Heart right ventricle (tissue), 16 donors: ENCODE results near the gene COL4A2. TPM values are rescaled to one million over a fixed set of nuclear protein-coding genes. Genes with fewer than 3 reads are reported as not detected.
"Not testable (repeated sequence)": the region's sequence is repeated elsewhere in the genome, so short reads cannot be mapped to it uniquely, and the experiment has no call there.

Source experiments
- ATAC-seq, 8 donors: fragments of 200-7000 bp; cut with Tn5 transposase; one replicate each; pipeline ENCODE4 v1.9.1; 2020; ENCODE audit warnings: mild to moderate bottlenecking in 8 of 8, moderate library complexity in 8 of 8, moderate number of reproducible peaks in 1 of 8
- DNase-seq, 2 donors: peaks; one replicate each; pipeline ENCODE4 v3.0.0-alpha.2; 2020
- H3K27ac ChIP-seq, 10 donors: fragments of 200-600 bp; sonication (generic) in 2 of 10; one replicate each; pipeline versions ENCODE4 v1.5.0 to v1.8.0; 2020 to 2022; ENCODE audit warnings: mild to moderate bottlenecking in 3 of 10
- H3K27me3 ChIP-seq, 7 donors: fragments of 200-600 bp; one replicate each; pipeline ENCODE4 v1.8.0; 2021 to 2022; ENCODE audit warnings: mild to moderate bottlenecking in 2 of 7
- H3K36me3 ChIP-seq, 9 donors: fragments of 200-600 bp; sonication (generic) in 1 of 9; one replicate each; pipeline versions ENCODE4 v1.5.0 to v1.8.0; 2020 to 2022; ENCODE audit warnings: mild to moderate bottlenecking in 2 of 9
- H3K4me1 ChIP-seq, 9 donors: fragments of 200-600 bp; sonication (generic) in 1 of 9; one replicate each; pipeline versions ENCODE4 v1.5.0 to v1.8.0; 2020 to 2022; ENCODE audit warnings: mild to moderate bottlenecking in 4 of 9
- H3K4me3 ChIP-seq, 10 donors: fragments of 200-600 bp; sonication (generic) in 2 of 10; one replicate each; pipeline versions ENCODE4 v1.5.0 to v1.8.0; 2020 to 2022; ENCODE audit warnings: mild to moderate bottlenecking in 7 of 10, moderate library complexity in 2 of 10
- H3K9me3 ChIP-seq, 11 donors: fragments of 200-600 bp in 10 of 11; sonication (generic) in 2 of 11; one replicate each; pipeline versions ENCODE4 v1.5.0 to v1.8.0; 2013 to 2022; ENCODE audit warnings: mild to moderate bottlenecking in 2 of 11, control low read depth in 1 of 11, moderate library complexity in 1 of 11
- CTCF ChIP-seq, 9 donors: fragments of 200-600 bp; sonication (generic) in 2 of 9; IDR thresholded peaks; one replicate each; pipeline versions ENCODE4 v1.5.0 to v1.8.0; 2021 to 2022; ENCODE audit warnings: antibody characterized with exemption in 9 of 9, mild to moderate bottlenecking in 5 of 9, moderate library complexity in 1 of 9
- WGBS, 2 donors: extraction: QIAGEN DNeasy Blood & Tissue Kit; methylation state at CpG; one replicate each; pipeline ENCODE4 v1.1.7; 2013; ENCODE audit warnings: inconsistent platforms in 1 of 2; 5-methylcytosine and 5-hydroxymethylcytosine counted together
- intact Hi-C, 10 donors: fragments of 100-400 bp; cut with DNase I; formaldehyde crosslinking; loops; one replicate each; pipeline versions ENCODE4 v1.11.1 to v1.14.2; 2022
- polyA plus RNA-seq, 2 donors: library from polyadenylated mRNA; stranded (reverse); fragments of 200-250 nt; gene quantifications; one replicate each; pipeline ENCODE4 v1.2.3, GENCODE V29; 2013
- total RNA-seq, 10 donors: library from RNA; stranded (reverse); fragmentation: NEBNext Ultra II Directional in 3 of 10; extraction: Animal tissue kit (Norgen Biotek cat#: 25700) in 3 of 10; gene quantifications; one replicate each; pipeline versions ENCODE4 v1.2.1 to v1.2.4, GENCODE V29; 2021 to 2023
- donor health status: Arrhythmogenic right ventricular cardiomyopathy.
- donor health status: ischemic (EF 13 %, LVEDD 7.1; RV severe dilation, severe dysfunction).
- donor health status: healthy with polysubstance abuse.
- donor health status: DM: no; HTN: yes; CAD: no.
- donor health status: DM: no; HTN: no; CAD: no.
- donor health status: ischemic (EF 25% LVEDD 6.9; RV normal size, moderate dysfunction).
- donor health status: ischemic (EF 25% LVEDD 5.7; RV mildly dilated, moderate dysfunction).
- donor health status: healthy.
- donor health status: DM: yes; HTN: yes; CAD: no.
- donor health status: Ischemic cardiomyopathy.
- donor health status: ischemic (EF 35%, LVEDD 5.7; RV mildly dilated, moderate dysfunction).
- donor health status: nonischemic (EF 11% LVEDD 7.7; RV severe dilation, severe dysfunction).
- donor health status: DM: yes; HTN: yes; CAD: no.
- donor health status: PGD.
- donor health status: ischemic (EF 29% LVEDD 5.4; RV normal size, mild dysfunction).
- donor health status: nonischemic (EF 23%, LVEDD 6.1; RV moderate dilation, normal function).

COL4A2 gene
- total and polyA plus RNA-seq, 12 donors: 81.7 to 301 (median 128) TPM

- TF ChIP-seq CTCF (IDR thresholded peaks at IDR 0.05): no peak
Measured at GRCh38 chr13:110318920-110319319, 11.8 kb downstream of the COL4A2 start.

GRCh38 chr13:110319397-110319773 lies 12.3 kb downstream of the COL4A2 start:
- DNase-seq (no peak), ATAC-seq (no peak)
- H3K4me1 ChIP-seq: peaks cover 37 to 100% (median 96%) of the 10 kb centered on the region in 9 donors
- no peak for TF ChIP-seq CTCF (IDR thresholded peaks at IDR 0.05)
- H3K9me3 ChIP-seq: no peaks in the 10 kb centered on the region
- WGBS, 2 donors: 50 to 74% methylated on average over 4 of the region's 4 CpGs
- H3K27me3 ChIP-seq: no peaks in the 10 kb centered on the region
- intact Hi-C loops: loop anchor here in 1 of 10 donors (10.0 kb wide), 1 partner anchor 95 kb away; no protein-coding TSS in a partner anchor
- peak overlapping the region in 2 of 10 donors; percentile 3 to 8 for H3K4me3 ChIP-seq
- peaks cover 0 to 35% (median 0%) of the 10 kb centered on the region in 9 donors for H3K36me3 ChIP-seq
- peak overlapping the region; percentile 2 to 91 (median 76) for H3K27ac ChIP-seq

More at GRCh38 chr13:110318920-110319319, 11.8 kb downstream of the COL4A2 start:
- WGBS, 2 donors: 71 to 76% methylated on average over 7 of the region's 7 CpGs
- no peak overlapping the region for H3K4me3 ChIP-seq
- ATAC-seq (no peak), DNase-seq (no peak)
- H3K36me3 ChIP-seq: peaks cover 0 to 38% (median 0%) of the 10 kb centered on the region in 9 donors
- peak overlapping the region in 8 of 10 donors; percentile 46 to 91 (median 76) for H3K27ac ChIP-seq
- peaks cover 37 to 100% (median 96%) of the 10 kb centered on the region in 9 donors for H3K4me1 ChIP-seq
- H3K27me3 ChIP-seq: no peaks in the 10 kb centered on the region
- intact Hi-C loops: loop anchor here in 1 of 10 donors (10.0 kb wide), 1 partner anchor 96 kb away; no protein-coding TSS in a partner anchor
- no peaks in the 10 kb centered on the region for H3K9me3 ChIP-seq

- Histone ChIP-seq H3K27me3 (no peaks in the 10 kb centered on the region), H3K4me3 (peak overlapping the region in 3 of 10 donors; percentile 3 to 23 (median 8)), H3K36me3 (peaks cover 0 to 40% (median 0%) of the 10 kb centered on the region in 9 donors), H3K9me3 (no peaks in the 10 kb centered on the region), H3K4me1 (peaks cover 32 to 100% (median 96%) of the 10 kb centered on the region in 9 donors), H3K27ac (peak overlapping the region; percentile 28 to 91 (median 76))
- no peak for DNase-seq
- TF ChIP-seq CTCF (IDR thresholded peaks at IDR 0.05): no peak
- intact Hi-C loops: loop anchor here in 1 of 10 donors (10.0 kb wide), 1 partner anchor 95 kb away; no protein-coding TSS in a partner anchor
- peak in 7 of 8 donors; percentile 18 to 68 (median 34) for ATAC-seq
- 47 to 56% methylated on average over 19 of the region's 19 CpGs for WGBS, 2 donors
Measured at GRCh38 chr13:110319774-110320509, 12.9 kb downstream of the COL4A2 start.

GRCh38 chr13:110320645-110321044 lies 13.6 kb downstream of the COL4A2 start:
- Histone ChIP-seq H3K4me3 (no peak overlapping the region), H3K9me3 (no peaks in the 10 kb centered on the region), H3K27me3 (no peaks in the 10 kb centered on the region), H3K27ac (peak overlapping the region in 9 of 10 donors; percentile 28 to 91 (median 76)), H3K36me3 (peaks cover 0 to 39% (median 0%) of the 10 kb centered on the region in 9 donors), H3K4me1 (peaks cover 31 to 100% (median 96%) of the 10 kb centered on the region in 9 donors)
- DNase-seq (no peak), ATAC-seq (no peak)
- TF ChIP-seq CTCF (IDR thresholded peaks at IDR 0.05): no peak
- WGBS, 2 donors: 40 to 47% methylated on average over 2 of the region's 2 CpGs
- intact Hi-C loops: no loop called here

GRCh38 chr13:110321573-110321972 lies 14.5 kb downstream of the COL4A2 start:
- Histone ChIP-seq H3K27ac (peak overlapping the region in 4 of 10 donors; percentile 11 to 91 (median 46)), H3K4me1 (peaks cover 30 to 100% (median 96%) of the 10 kb centered on the region in 9 donors), H3K36me3 (peaks cover 0 to 32% (median 0%) of the 10 kb centered on the region in 9 donors)
- H3K4me3 ChIP-seq, DNase-seq, ATAC-seq, H3K27me3 ChIP-seq, intact Hi-C loops, H3K9me3 ChIP-seq: not testable (repeated sequence)
- 68 to 78% methylated on average over 3 of the region's 3 CpGs for WGBS, 2 donors
